ENCODE results near the gene TRMT61A.
"Not testable (repeated sequence)": the region's sequence is repeated elsewhere in the genome, so short reads cannot be mapped to it uniquely, and the experiment has no call there.

The TRMT61A gene

GRCh38 chr14:103521951-103522563 is 6.9 kb upstream of the TRMT61A start:
- no peaks in the 10 kb centered on the region for H3K9me3 ChIP-seq (ENCODE audit: low read length)
- H3K36me3 ChIP-seq (ENCODE audit: insufficient read depth, low read length), result peaks cover 23% of the 10 kb centered on the region
- no peak overlapping the region for H2AFZ ChIP-seq (ENCODE audit: low read depth, low read length)
- peak overlapping the region; percentile 84 for H3K4me3 ChIP-seq (ENCODE audit: low read length)
- H3K27me3 ChIP-seq (ENCODE audit: insufficient read depth, low read length), result no peaks in the 10 kb centered on the region
- peaks cover 53% of the 10 kb centered on the region for H3K4me1 ChIP-seq (ENCODE audit: insufficient read depth, low read length)

GRCh38 chr14:103522649-103523574 is 6.1 kb upstream of the TRMT61A start, which contains the start of gene CKB:
Gene CKB (minus strand): TSS chr14:103522830. CDS start chr14:103522493, 337 bp downstream.
- peaks cover 53% of the 10 kb centered on the region for H3K4me1 ChIP-seq (ENCODE audit: insufficient read depth, low read length)
- peak within 1 kb of the TSS; percentile 84 for H3K4me3 ChIP-seq (ENCODE audit: low read length)
- peak within 1 kb of the TSS; percentile 78 for H2AFZ ChIP-seq (ENCODE audit: low read depth, low read length)
- no peaks in the 10 kb centered on the region for H3K9me3 ChIP-seq (ENCODE audit: low read length)
- H3K36me3 ChIP-seq (ENCODE audit: insufficient read depth, low read length), result peaks cover 23% of the 10 kb centered on the region
- H3K27me3 ChIP-seq (ENCODE audit: insufficient read depth, low read length), result no peaks in the 10 kb centered on the region

DNA sequence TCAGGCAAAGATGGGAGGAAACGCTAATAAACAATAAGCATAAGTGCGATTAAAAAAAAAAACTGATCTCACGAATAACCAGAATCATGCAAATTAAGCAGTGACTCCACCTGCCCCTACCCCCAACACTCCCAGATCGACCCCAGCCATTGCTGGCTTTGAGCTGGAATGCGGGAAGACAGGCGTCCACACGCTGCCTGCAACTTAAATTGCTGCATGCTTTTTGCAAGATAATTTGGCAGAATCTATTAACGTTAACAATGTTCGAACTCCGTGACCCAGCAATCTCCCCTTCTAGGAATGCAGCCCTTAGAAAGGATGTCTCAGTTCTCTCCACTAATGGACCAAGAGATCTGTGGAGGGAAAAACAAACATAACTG is 5.4 kb upstream of the TRMT61A start:
- Histone ChIP-seq H3K36me3 (ENCODE audit: insufficient read depth, low read length) (peaks cover 23% of the 10 kb centered on the region), H3K9me3 (ENCODE audit: low read length) (no peaks in the 10 kb centered on the region), H3K4me1 (ENCODE audit: insufficient read depth, low read length) (peaks cover 52% of the 10 kb centered on the region), H3K27me3 (ENCODE audit: insufficient read depth, low read length) (no peaks in the 10 kb centered on the region), H2AFZ (ENCODE audit: low read depth, low read length) (no peak overlapping the region), H3K4me3 (ENCODE audit: low read length) (peak overlapping the region; percentile 84)

- Histone ChIP-seq H3K27me3 (ENCODE audit: insufficient read depth, low read length) (no peaks in the 10 kb centered on the region), H3K4me3 (ENCODE audit: low read length) (no peak overlapping the region), H3K4me1 (ENCODE audit: insufficient read depth, low read length) (peaks cover 46% of the 10 kb centered on the region), H3K36me3 (ENCODE audit: insufficient read depth, low read length) (peaks cover 17% of the 10 kb centered on the region), H3K9me3 (ENCODE audit: low read length) (no peaks in the 10 kb centered on the region), H2AFZ (ENCODE audit: low read depth, low read length) (no peak overlapping the region)
Observed at GRCh38 chr14:103524002-103524935, 4.7 kb upstream of the TRMT61A start.

DNA sequence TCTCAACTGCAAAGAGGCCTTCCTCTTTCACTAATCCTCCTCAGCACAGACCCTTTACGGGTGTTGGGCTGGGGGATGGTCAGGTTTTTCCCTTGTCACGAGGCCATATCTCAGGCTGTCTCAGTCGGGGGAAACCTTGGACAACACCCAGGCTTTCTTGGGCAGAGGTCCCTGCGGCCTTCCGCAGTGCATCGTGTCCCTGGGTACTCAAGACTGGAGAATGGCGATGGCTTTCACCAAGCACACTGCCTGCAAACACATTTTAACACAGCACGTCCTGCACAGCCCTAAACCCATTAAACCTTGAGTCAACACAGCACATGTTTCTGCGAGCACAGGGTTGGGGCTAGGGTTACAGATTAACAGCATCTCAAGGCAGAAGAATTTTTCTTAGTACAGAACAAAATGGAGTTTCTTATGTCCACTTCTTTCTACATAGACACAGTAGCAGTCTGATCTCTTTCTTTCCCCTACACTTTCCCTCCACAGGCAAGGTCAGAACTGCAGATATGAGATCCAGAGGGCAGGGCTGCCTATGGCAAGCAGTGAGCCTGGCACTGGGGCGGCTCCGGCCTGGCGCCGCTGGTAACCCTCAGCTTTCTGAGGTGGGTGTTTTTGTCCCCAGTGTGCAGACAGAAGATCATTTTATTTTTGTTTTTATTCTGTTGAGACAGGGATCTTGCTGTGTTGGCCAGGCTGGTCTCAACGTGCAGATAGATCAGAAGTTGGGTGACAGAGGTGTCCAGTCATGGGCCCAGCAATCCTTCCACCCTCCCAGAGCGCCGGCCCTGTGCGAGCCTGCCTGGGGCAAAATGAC is 3.4 kb upstream of the TRMT61A start:
- H3K4me3 ChIP-seq (ENCODE audit: low read length), result not testable (repeated sequence)

GRCh38 chr14:103526247-103526913 is 2.6 kb upstream of the TRMT61A start:
- no peak overlapping the region for H2AFZ ChIP-seq (ENCODE audit: low read depth, low read length)
- H3K9me3 ChIP-seq (ENCODE audit: low read length), result no peaks in the 10 kb centered on the region
- no peak overlapping the region for H3K4me3 ChIP-seq (ENCODE audit: low read length)
- no peaks in the 10 kb centered on the region for H3K27me3 ChIP-seq (ENCODE audit: insufficient read depth, low read length)
- peaks cover 44% of the 10 kb centered on the region for H3K4me1 ChIP-seq (ENCODE audit: insufficient read depth, low read length)
- peaks cover 3% of the 10 kb centered on the region for H3K36me3 ChIP-seq (ENCODE audit: insufficient read depth, low read length)

More for the DNA sequence above, 3.4 kb upstream of the TRMT61A start:
- peaks cover 45% of the 10 kb centered on the region for H3K4me1 ChIP-seq (ENCODE audit: insufficient read depth, low read length)
- H3K36me3 ChIP-seq (ENCODE audit: insufficient read depth, low read length); H2AFZ ChIP-seq (ENCODE audit: low read depth, low read length); H3K9me3 ChIP-seq (ENCODE audit: low read length); H3K27me3 ChIP-seq (ENCODE audit: insufficient read depth, low read length): not testable (repeated sequence)

DNA sequence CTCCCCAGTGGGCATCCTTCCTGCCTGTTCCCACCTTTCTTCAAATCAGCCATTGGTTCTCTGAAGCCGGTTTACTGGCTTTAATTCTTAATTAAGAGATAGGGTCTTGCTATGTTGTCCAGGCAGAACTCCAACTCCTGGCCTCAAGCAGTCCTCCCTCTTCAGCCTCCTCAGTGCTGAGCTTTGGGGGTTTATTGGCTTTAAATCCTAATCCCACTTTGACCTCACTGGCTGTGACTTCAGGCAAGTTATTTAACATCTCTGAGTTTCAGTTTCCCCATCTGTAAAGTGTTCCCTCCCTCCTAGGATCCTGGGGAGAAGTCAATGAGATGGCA is 2.1 kb upstream of the TRMT61A start:
- Histone ChIP-seq H3K9me3 (ENCODE audit: low read length) (no peaks in the 10 kb centered on the region), H3K27me3 (ENCODE audit: insufficient read depth, low read length) (no peaks in the 10 kb centered on the region), H3K4me3 (ENCODE audit: low read length) (no peak overlapping the region), H3K36me3 (ENCODE audit: insufficient read depth, low read length) (peaks cover 3% of the 10 kb centered on the region), H3K4me1 (ENCODE audit: insufficient read depth, low read length) (peaks cover 44% of the 10 kb centered on the region), H2AFZ (ENCODE audit: low read depth, low read length) (no peak overlapping the region)

DNA sequence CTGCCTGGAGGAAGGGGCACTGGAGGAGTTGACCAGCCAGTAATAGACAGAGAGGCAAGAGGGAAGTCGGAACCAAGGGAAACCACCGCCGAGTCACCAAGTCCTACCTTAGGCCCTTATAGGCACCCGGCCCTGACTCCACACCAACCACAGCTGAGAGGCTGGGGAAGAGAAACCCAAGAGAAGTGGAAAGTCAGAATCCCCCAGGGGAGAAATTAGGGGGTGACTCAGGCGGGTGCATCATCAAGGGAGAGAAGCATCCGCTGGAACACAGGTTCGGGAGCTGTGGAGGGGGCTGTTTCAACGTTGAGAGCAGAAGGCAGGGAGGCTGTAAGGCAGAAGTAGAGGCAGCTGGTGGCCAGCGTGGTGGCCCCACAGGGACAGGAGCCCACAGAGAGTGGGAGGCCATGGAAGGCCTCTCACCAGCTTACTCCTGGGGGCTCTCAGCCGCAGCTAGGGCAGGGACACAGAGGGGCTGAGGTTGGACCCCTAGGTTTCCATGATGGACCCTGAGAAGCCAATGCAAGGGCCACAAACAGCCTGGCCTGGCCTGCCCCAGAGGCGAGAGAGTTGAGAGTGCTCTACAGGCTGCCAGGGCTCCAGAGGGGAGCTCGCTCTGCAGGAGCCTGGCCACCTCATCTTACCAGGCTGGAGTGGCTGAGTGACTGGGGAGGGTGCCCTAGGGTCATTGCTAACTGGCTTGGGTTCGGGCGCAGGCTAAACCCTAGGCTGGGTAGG is 1.4 kb upstream of the TRMT61A start:
- Histone ChIP-seq H3K36me3 (ENCODE audit: insufficient read depth, low read length) (peaks cover 5% of the 10 kb centered on the region), H3K4me3 (ENCODE audit: low read length) (peak overlapping the region; percentile 94), H3K27me3 (ENCODE audit: insufficient read depth, low read length) (no peaks in the 10 kb centered on the region)

DNA sequence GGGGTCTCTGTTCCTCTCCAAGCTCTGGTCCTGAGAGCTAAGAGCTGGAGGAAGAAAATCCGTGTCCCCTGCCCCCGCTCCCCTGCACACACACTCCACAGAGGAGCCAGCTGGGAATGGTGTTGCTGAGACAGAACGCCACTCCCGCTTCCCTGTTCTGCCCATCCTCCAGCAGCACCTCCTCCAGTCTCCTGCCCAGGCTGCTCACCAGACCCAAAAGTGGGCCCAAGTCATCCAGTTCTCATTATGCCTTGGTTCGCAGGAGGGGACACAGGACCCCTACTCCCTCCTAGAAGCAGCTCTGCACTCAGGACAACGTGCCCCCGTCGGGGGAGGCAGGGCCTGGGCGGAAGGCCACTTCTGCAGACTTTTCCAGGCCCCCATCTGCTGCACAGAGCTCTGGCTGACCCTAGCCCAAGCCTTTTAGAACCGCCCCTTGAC is 830 bp upstream of the TRMT61A start:
- Histone ChIP-seq H3K4me3 (ENCODE audit: low read length) (peak overlapping the region; percentile 94), H3K9me3 (ENCODE audit: low read length) (no peaks in the 10 kb centered on the region)

More for the DNA sequence above, 1.4 kb upstream of the TRMT61A start:
- no peak overlapping the region for H2AFZ ChIP-seq (ENCODE audit: low read depth, low read length)
- peaks cover 44% of the 10 kb centered on the region for H3K4me1 ChIP-seq (ENCODE audit: insufficient read depth, low read length)
- no peaks in the 10 kb centered on the region for H3K9me3 ChIP-seq (ENCODE audit: low read length)

DNA sequence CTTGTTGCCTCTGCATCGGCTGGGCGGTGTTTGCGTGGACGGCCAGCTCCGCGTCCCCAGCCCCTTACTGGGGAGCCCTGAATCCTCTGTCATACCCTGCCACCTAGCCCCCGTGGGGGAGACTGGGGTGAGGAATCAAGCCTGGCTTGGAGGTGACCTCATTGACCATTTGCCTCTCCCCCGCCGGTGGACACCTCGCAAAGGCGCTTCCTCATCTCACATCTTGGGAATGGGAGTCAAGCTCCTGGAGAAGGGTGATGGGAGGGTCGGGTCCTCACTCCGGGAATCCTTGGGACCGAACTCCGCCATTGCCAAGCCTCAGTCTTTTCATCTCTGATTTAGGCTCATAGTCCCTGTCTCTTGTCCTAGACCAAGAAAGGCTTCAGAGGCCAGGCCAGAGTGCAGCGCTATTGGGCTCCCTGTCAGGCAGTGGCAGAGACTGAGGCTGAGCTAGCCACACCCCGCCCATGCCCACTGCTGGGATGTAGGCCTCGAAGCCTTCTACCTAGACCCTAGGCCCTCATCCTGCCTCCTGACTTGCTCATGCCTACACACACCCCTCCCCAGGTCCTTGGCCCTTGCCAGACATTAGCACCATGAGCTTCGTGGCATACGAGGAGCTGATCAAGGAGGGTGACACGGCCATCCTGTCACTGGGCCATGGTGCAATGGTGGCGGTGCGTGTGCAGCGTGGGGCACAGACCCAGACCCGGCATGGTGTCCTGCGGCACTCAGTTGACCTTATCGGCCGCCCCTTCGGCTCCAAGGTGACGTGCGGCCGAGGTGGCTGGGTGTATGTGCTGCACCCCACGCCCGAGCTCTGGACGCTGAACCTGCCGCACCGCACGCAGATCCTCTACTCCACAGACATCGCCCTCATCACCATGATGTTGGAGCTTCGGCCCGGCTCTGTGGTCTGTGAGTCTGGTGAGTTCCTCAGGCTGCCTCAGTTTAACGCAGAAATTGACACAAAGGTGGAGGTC is 678 bp downstream of the TRMT61A start:
- Histone ChIP-seq H2AFZ (ENCODE audit: low read depth, low read length) (peak overlapping the region; percentile 34), H3K9me3 (ENCODE audit: low read length) (no peaks in the 10 kb centered on the region)

More for the DNA sequence above, 830 bp upstream of the TRMT61A start:
- Histone ChIP-seq H3K36me3 (ENCODE audit: insufficient read depth, low read length) (peaks cover 10% of the 10 kb centered on the region), H2AFZ (ENCODE audit: low read depth, low read length) (no peak overlapping the region), H3K4me1 (ENCODE audit: insufficient read depth, low read length) (peaks cover 40% of the 10 kb centered on the region), H3K27me3 (ENCODE audit: insufficient read depth, low read length) (no peaks in the 10 kb centered on the region)

More for the DNA sequence above, 678 bp downstream of the TRMT61A start:
- peak overlapping the region; percentile 94 for H3K4me3 ChIP-seq (ENCODE audit: low read length)
- no peaks in the 10 kb centered on the region for H3K27me3 ChIP-seq (ENCODE audit: insufficient read depth, low read length)
- H3K36me3 ChIP-seq (ENCODE audit: insufficient read depth, low read length), result peaks cover 10% of the 10 kb centered on the region
- peaks cover 31% of the 10 kb centered on the region for H3K4me1 ChIP-seq (ENCODE audit: insufficient read depth, low read length)

Measured in neuron (in vitro differentiated cells).